22Rv1 (cell line): ENCODE results near the gene GOPC.
"Not testable (repeated sequence)": the region's sequence is repeated elsewhere in the genome, so short reads cannot be mapped to it uniquely, and the experiment has no call there.

Experiments used
- H3K27ac ChIP-seq: fragments of 450-650 bp; 2 replicates; pipeline ENCODE4 v1.5.1; 2017
- ZFX ChIP-seq: fragments of 450-650 bp; IDR thresholded peaks from 2 replicates; pipeline ENCODE4 v1.6.1; 2017; ENCODE audit warnings: antibody characterized with exemption, borderline replicate concordance
- TF ChIP-seq, protein P1 (sequence below): fragments of 450-650 bp; IDR thresholded peaks from 2 replicates; pipeline ENCODE4 v1.5.1; 2017; ENCODE audit warnings: mild to moderate bottlenecking

GOPC gene

DNA sequence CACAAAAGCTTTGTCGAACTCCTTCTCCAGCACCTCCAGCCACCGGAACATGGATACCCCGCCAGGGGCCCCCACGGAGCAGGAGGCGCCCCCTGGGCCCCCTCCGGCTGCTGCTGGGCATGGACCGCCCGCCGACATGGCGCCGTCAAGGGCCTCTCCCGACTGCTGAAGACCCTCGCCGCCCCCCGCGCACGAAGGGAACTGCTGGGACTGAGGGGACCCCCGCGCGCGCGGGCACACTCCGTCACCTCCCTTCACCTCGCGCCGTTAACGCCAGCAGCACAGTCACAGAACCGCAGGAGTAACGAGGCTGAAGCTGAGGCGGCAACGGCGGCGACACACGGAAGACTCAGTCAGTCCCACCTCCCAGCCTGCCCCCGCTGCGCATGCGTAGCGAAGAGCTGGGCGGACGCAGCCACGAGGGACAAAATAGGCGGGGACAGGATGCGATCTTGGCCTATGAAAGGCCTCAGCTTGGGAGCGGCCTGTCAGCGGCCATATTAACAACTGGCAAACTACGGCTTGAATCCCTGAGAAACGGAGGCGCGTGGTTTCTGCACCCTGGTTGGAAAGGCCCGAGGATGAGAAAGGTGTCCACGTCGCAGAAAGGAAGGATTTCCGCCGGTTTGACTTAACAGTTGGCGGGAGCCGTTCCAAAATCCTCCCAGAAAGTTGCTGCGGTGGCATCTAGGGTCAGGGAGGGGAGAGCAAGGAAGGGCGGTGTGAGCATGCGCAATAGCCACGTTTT is at the start of gene GOPC:
TSS of gene GOPC (minus strand) at position 361 of the 748 bp plus-strand sequence. CDS start at position 138, 223 bp downstream.
- TF ChIP-seq, protein P1, sequence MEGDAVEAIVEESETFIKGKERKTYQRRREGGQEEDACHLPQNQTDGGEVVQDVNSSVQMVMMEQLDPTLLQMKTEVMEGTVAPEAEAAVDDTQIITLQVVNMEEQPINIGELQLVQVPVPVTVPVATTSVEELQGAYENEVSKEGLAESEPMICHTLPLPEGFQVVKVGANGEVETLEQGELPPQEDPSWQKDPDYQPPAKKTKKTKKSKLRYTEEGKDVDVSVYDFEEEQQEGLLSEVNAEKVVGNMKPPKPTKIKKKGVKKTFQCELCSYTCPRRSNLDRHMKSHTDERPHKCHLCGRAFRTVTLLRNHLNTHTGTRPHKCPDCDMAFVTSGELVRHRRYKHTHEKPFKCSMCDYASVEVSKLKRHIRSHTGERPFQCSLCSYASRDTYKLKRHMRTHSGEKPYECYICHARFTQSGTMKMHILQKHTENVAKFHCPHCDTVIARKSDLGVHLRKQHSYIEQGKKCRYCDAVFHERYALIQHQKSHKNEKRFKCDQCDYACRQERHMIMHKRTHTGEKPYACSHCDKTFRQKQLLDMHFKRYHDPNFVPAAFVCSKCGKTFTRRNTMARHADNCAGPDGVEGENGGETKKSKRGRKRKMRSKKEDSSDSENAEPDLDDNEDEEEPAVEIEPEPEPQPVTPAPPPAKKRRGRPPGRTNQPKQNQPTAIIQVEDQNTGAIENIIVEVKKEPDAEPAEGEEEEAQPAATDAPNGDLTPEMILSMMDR, result no peak
- TF ChIP-seq ZFX, result no peak
- peak within 1 kb of the TSS; percentile 94 for H3K27ac ChIP-seq

DNA sequence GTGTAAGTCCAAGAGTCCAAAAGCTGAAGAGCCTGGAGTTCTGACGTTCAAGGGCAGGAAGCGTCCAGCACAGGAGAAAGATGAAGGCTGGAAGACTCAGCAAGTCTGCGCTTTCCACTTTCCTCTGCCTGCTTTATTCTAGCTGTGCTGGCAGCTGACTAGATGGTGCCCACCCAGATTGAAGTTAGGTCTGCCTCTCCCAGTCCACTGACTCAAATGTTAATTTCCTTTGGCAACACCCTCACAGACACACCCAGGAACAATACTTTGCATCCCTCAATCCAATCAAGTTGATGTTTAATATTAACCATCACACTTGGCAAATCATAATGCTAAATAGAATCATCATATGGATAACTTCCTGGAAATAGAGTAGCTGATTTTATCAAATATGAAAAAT is 49.7 kb upstream of the GOPC start:
- not testable (repeated sequence) for H3K27ac ChIP-seq

DNA sequence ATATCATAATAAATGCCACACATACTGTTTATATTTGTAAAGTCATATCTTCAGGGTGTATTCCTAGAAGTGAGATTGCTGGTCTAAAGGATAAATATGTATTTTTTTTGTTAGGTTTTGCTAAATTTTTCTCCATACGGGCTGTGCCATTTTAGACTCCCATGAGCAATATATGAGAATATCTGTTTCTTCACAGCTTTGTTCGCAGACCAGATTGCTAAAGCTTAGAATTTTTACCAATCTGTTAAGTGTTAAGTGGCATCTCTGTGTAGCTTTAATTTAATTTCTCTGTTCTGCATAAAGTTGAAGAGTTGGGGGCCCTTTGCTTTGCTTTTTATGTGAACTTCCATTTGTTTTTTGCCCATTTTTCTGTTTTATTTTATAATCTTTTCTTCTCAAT is 40.7 kb upstream of the GOPC start:
- TF ChIP-seq, protein P1, result no peak
- TF ChIP-seq ZFX, result no peak
- H3K27ac ChIP-seq, result no peak overlapping the region

DNA sequence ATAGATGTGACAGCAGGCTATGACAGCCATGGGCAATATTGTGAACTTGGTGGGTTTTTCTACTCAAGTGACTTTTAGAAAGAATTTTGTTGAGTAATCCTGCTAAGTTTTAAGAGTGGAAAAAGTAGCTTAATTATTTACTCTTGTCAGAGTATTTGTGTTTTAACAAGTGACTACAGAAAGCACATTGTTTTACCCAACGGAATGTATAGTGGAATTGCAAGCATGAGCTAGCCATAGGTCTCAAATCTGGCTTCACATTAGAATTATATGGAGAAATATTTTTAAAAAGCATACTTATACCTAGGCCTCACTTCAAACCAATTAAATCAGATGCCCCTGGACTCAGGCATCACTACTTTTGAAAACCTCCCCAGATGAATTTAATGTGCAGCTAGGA is 35.5 kb upstream of the GOPC start:
- TF ChIP-seq, protein P1, result no peak
- TF ChIP-seq ZFX, result no peak
- H3K27ac ChIP-seq, result no peak overlapping the region

DNA sequence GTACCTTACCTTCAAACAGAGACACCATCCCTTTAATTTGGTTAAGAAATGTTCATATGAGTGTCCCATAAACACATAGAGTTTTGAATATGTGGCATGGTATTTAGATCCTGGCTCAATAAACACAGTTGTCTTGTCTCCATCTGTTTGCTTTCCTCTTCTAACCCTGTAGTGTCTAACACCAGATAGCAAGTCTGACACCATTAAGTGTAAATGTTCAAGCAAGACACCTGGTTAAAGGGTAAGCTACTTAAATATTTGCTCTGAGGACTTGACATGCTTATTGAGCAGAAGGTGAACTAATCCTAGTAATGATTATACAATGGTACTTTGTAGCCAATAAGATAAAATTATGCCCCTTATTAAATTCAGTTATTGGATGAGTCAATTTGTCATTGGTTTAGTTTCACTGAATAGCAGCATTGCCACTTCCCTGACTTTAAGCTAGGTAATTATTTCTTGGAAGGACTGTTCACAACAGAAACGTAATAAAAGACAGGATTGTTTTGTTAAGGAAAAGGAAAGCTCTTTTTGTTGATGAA is 26.9 kb upstream of the GOPC start:
- TF ChIP-seq, protein P1, result no peak
- TF ChIP-seq ZFX, result no peak
- no peak overlapping the region for H3K27ac ChIP-seq

DNA sequence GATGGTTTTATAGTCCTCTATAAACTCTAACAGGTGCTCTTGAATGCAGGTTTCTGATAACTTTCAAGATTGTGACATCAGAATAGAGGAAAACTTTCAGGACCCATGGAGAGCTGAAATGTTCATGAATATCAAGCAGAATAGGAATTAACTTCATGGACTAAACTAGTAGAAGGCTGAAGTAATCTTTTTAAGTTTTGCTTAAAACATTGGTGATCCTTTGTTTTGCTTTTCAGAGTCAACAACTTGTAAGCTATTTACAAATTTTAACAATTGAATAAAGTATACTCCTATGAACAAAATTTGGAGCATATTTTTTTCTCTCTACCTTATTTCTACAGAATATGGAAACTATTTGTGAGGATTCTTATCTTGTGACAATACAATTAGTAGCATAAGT is 25.2 kb upstream of the GOPC start:
- TF ChIP-seq ZFX, result no peak
- TF ChIP-seq, protein P1, result no peak
- H3K27ac ChIP-seq, result no peak overlapping the region

DNA sequence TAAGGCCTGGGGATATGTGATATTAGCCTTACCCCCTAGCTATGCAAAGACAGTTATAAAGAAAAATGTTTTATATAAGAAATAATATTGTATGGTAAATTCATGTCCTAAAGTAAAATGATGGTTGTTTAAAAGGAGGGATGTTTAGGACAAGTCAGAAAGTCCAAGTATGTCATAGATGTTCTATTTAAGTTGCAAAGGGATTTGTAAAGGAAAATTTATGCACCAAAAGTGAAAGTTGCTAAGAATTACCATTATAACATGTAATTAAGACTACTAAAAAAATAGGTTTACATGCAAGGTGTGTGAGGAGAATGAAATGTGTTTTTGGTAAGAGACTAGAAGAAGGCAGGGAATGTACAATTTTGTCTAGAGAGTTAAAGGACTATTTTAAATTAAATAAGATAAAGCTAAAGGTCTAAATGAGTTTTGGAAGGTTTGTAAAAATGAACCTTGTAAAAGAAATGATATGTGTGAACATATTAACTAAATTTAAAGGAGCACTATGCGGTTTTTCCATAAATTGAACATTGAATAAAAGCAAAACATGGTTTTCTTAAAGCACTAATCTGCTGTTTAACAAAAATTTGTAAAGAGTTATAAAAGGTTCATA is 22.7 kb upstream of the GOPC start:
- no peak overlapping the region for H3K27ac ChIP-seq
- TF ChIP-seq, protein P1, result no peak
- TF ChIP-seq ZFX, result no peak
